ENCODE results near the gene GRAP2.

Gene GRAP2

GRCh38 chr22:39958009-39958711 lies 57.3 kb downstream of the GRAP2 start:
- Histone ChIP-seq H3K9ac (ENCODE audit: low read length) (no peak overlapping the region), H3K4me1 (ENCODE audit: control insufficient read depth, insufficient read depth, low read length) (peaks cover 28% of the 10 kb centered on the region), H3K36me3 (ENCODE audit: control insufficient read depth, insufficient read depth, low read length) (no peaks in the 10 kb centered on the region), H3K27me3 (ENCODE audit: control insufficient read depth, insufficient read depth, low read length) (peaks cover 3% of the 10 kb centered on the region), H3K4me3 (ENCODE audit: low read depth, low read length) (no peak overlapping the region), H3K27ac (ENCODE audit: low read depth, low read length) (no peak overlapping the region), H3K9me3 (ENCODE audit: control insufficient read depth, insufficient read depth, low read depth, low read length) (no peaks in the 10 kb centered on the region)

GRCh38 chr22:39958949-39959639 lies 58.2 kb downstream of the GRAP2 start:
- H3K9me3 ChIP-seq (ENCODE audit: control insufficient read depth, insufficient read depth, low read depth, low read length) = no peaks in the 10 kb centered on the region
- no peak overlapping the region for H3K9ac ChIP-seq (ENCODE audit: low read length)
- H3K4me1 ChIP-seq (ENCODE audit: control insufficient read depth, insufficient read depth, low read length) = peaks cover 19% of the 10 kb centered on the region

GRCh38 chr22:39959640-39960447 lies 59.0 kb downstream of the GRAP2 start, which contains the start of gene TMA7B:
TSS of gene TMA7B (plus strand) at chr22:39960397. CDS start at chr22:39964375, 3,978 bp downstream.
- Histone ChIP-seq H3K36me3 (ENCODE audit: control insufficient read depth, insufficient read depth, low read length) (no peaks in the 10 kb centered on the region), H3K9me3 (ENCODE audit: control insufficient read depth, insufficient read depth, low read depth, low read length) (no peaks in the 10 kb centered on the region), H3K27me3 (ENCODE audit: control insufficient read depth, insufficient read depth, low read length) (peaks cover 3% of the 10 kb centered on the region), H3K4me1 (ENCODE audit: control insufficient read depth, insufficient read depth, low read length) (peaks cover 19% of the 10 kb centered on the region), H3K4me3 (ENCODE audit: low read depth, low read length) (no peak within 1 kb of the TSS), H3K9ac (ENCODE audit: low read length) (no peak within 1 kb of the TSS), H3K27ac (ENCODE audit: low read depth, low read length) (no peak within 1 kb of the TSS)

More at GRCh38 chr22:39958949-39959639, 58.2 kb downstream of the GRAP2 start:
- Histone ChIP-seq H3K4me3 (ENCODE audit: low read depth, low read length) (no peak overlapping the region), H3K36me3 (ENCODE audit: control insufficient read depth, insufficient read depth, low read length) (no peaks in the 10 kb centered on the region), H3K27me3 (ENCODE audit: control insufficient read depth, insufficient read depth, low read length) (peaks cover 3% of the 10 kb centered on the region), H3K27ac (ENCODE audit: low read depth, low read length) (no peak overlapping the region)

- H3K4me3 ChIP-seq (ENCODE audit: low read depth, low read length) = no peak overlapping the region
- peaks cover 3% of the 10 kb centered on the region for H3K27me3 ChIP-seq (ENCODE audit: control insufficient read depth, insufficient read depth, low read length)
- H3K36me3 ChIP-seq (ENCODE audit: control insufficient read depth, insufficient read depth, low read length) = no peaks in the 10 kb centered on the region
- no peaks in the 10 kb centered on the region for H3K9me3 ChIP-seq (ENCODE audit: control insufficient read depth, insufficient read depth, low read depth, low read length)
- H3K4me1 ChIP-seq (ENCODE audit: control insufficient read depth, insufficient read depth, low read length) = peaks cover 19% of the 10 kb centered on the region
- no peak overlapping the region for H3K9ac ChIP-seq (ENCODE audit: low read length)
- no peak overlapping the region for H3K27ac ChIP-seq (ENCODE audit: low read depth, low read length)
Observed at GRCh38 chr22:39960791-39961746, 60.2 kb downstream of the GRAP2 start.

- Histone ChIP-seq H3K36me3 (ENCODE audit: control insufficient read depth, insufficient read depth, low read length) (no peaks in the 10 kb centered on the region), H3K27me3 (ENCODE audit: control insufficient read depth, insufficient read depth, low read length) (peaks cover 3% of the 10 kb centered on the region), H3K4me3 (ENCODE audit: low read depth, low read length) (no peak overlapping the region), H3K9ac (ENCODE audit: low read length) (no peak overlapping the region), H3K9me3 (ENCODE audit: control insufficient read depth, insufficient read depth, low read depth, low read length) (no peaks in the 10 kb centered on the region), H3K4me1 (ENCODE audit: control insufficient read depth, insufficient read depth, low read length) (peaks cover 18% of the 10 kb centered on the region), H3K27ac (ENCODE audit: low read depth, low read length) (no peak overlapping the region)
Observed at GRCh38 chr22:39962071-39962470, 61.2 kb downstream of the GRAP2 start.

GRCh38 chr22:39965748-39966147 lies 64.9 kb downstream of the GRAP2 start:
- Histone ChIP-seq H3K9me3 (ENCODE audit: control insufficient read depth, insufficient read depth, low read depth, low read length) (no peaks in the 10 kb centered on the region), H3K4me3 (ENCODE audit: low read depth, low read length) (no peak overlapping the region), H3K27ac (ENCODE audit: low read depth, low read length) (no peak overlapping the region), H3K27me3 (ENCODE audit: control insufficient read depth, insufficient read depth, low read length) (no peaks in the 10 kb centered on the region), H3K4me1 (ENCODE audit: control insufficient read depth, insufficient read depth, low read length) (no peaks in the 10 kb centered on the region), H3K9ac (ENCODE audit: low read length) (no peak overlapping the region), H3K36me3 (ENCODE audit: control insufficient read depth, insufficient read depth, low read length) (no peaks in the 10 kb centered on the region)

GRCh38 chr22:39966470-39966869 lies 65.6 kb downstream of the GRAP2 start:
- Histone ChIP-seq H3K36me3 (ENCODE audit: control insufficient read depth, insufficient read depth, low read length) (no peaks in the 10 kb centered on the region), H3K4me3 (ENCODE audit: low read depth, low read length) (no peak overlapping the region), H3K9me3 (ENCODE audit: control insufficient read depth, insufficient read depth, low read depth, low read length) (no peaks in the 10 kb centered on the region), H3K27ac (ENCODE audit: low read depth, low read length) (no peak overlapping the region), H3K4me1 (ENCODE audit: control insufficient read depth, insufficient read depth, low read length) (no peaks in the 10 kb centered on the region), H3K27me3 (ENCODE audit: control insufficient read depth, insufficient read depth, low read length) (no peaks in the 10 kb centered on the region), H3K9ac (ENCODE audit: low read length) (no peak overlapping the region)

GRCh38 chr22:39967103-39967829 lies 66.4 kb downstream of the GRAP2 start:
- no peak overlapping the region for H3K9ac ChIP-seq (ENCODE audit: low read length)
- H3K27me3 ChIP-seq (ENCODE audit: control insufficient read depth, insufficient read depth, low read length) = no peaks in the 10 kb centered on the region; the same call in 1 of the 2 replicates
- H3K27ac ChIP-seq (ENCODE audit: low read depth, low read length) = no peak overlapping the region
- no peaks in the 10 kb centered on the region for H3K9me3 ChIP-seq (ENCODE audit: control insufficient read depth, insufficient read depth, low read depth, low read length)
- no peaks in the 10 kb centered on the region for H3K4me1 ChIP-seq (ENCODE audit: control insufficient read depth, insufficient read depth, low read length)
- no peaks in the 10 kb centered on the region for H3K36me3 ChIP-seq (ENCODE audit: control insufficient read depth, insufficient read depth, low read length)
- H3K4me3 ChIP-seq (ENCODE audit: low read depth, low read length) = no peak overlapping the region

GRCh38 chr22:39967996-39968972 lies 67.4 kb downstream of the GRAP2 start:
- H3K9me3 ChIP-seq (ENCODE audit: control insufficient read depth, insufficient read depth, low read depth, low read length) = no peaks in the 10 kb centered on the region
- H3K27me3 ChIP-seq (ENCODE audit: control insufficient read depth, insufficient read depth, low read length) = no peaks in the 10 kb centered on the region; the same call in 1 of the 2 replicates
- H3K9ac ChIP-seq (ENCODE audit: low read length) = no peak overlapping the region
- no peaks in the 10 kb centered on the region for H3K4me1 ChIP-seq (ENCODE audit: control insufficient read depth, insufficient read depth, low read length)
- no peaks in the 10 kb centered on the region for H3K36me3 ChIP-seq (ENCODE audit: control insufficient read depth, insufficient read depth, low read length)
- no peak overlapping the region for H3K27ac ChIP-seq (ENCODE audit: low read depth, low read length)
- H3K4me3 ChIP-seq (ENCODE audit: low read depth, low read length) = no peak overlapping the region

Measured in HUES6 (cell line).